CD8-positive, alpha-beta memory T cell (primary cell): ENCODE measurements around the gene BIK. TPM values are rescaled to one million over a fixed set of nuclear protein-coding genes. Genes with fewer than 3 reads are reported as not detected.

ENCODE experiments used
- CTCF ChIA-PET: fragments of 350-600 bp; sonication (Branson Sonifier 250); formaldehyde crosslinking; loops from one replicate; lab custom pipeline; 2021; ENCODE audit warnings: antibody characterized with exemption; lab: Charles Lee
- POLR2A ChIA-PET: fragments of 350-600 bp; sonication (Branson Sonifier 250); formaldehyde crosslinking; loops from one replicate; lab custom pipeline; 2021; ENCODE audit warnings: antibody characterized with exemption; lab: Charles Lee
- DNase-seq, 5 donors: peaks; one replicate each; pipeline versions ENCODE4 v3.0.0 to v3.0.0-alpha.2; 2020 to 2022; ENCODE audit warnings: mixed read lengths in 1 of 5
- H3K27ac ChIP-seq: one replicate; pipeline ENCODE4 v1.7.0; 2013; ENCODE audit warnings: low read depth, mild to moderate bottlenecking, low read length, moderate library complexity
- H3K27me3 ChIP-seq: 2 replicates; pipeline ENCODE4 v1.7.0; 2013; ENCODE audit warnings: low read length, mild to moderate bottlenecking; ENCODE audit not compliant: insufficient read depth, poor library complexity, severe bottlenecking
- H3K36me3 ChIP-seq: 2 replicates; pipeline ENCODE4 v1.7.0; 2013; ENCODE audit warnings: mild to moderate bottlenecking, low read length, moderate library complexity; ENCODE audit not compliant: insufficient read depth
- H3K4me1 ChIP-seq: 2 replicates; pipeline ENCODE4 v1.7.0; 2013; ENCODE audit warnings: mild to moderate bottlenecking, low read length, moderate library complexity; ENCODE audit not compliant: insufficient read depth
- H3K4me3 ChIP-seq: 2 replicates; pipeline ENCODE4 v1.7.0; 2013; ENCODE audit warnings: mild to moderate bottlenecking, low read length
- H3K9me3 ChIP-seq: 2 replicates; pipeline ENCODE4 v1.7.0; 2013; ENCODE audit warnings: mild to moderate bottlenecking, low read length
- H3K27ac Mint-ChIP-seq, 8 donors: one replicate each; pipeline ENCODE4 v1.8.0; 2020 to 2021; ENCODE audit warnings: mixed read lengths in 8 of 8, mild to moderate bottlenecking in 6 of 8, inconsistent platforms in 3 of 8, moderate library complexity in 3 of 8
- H3K27me3 Mint-ChIP-seq, 2 donors: one replicate each; pipeline ENCODE4 v1.8.0; 2020 to 2021; ENCODE audit warnings: mixed read lengths in 2 of 2, mild to moderate bottlenecking in 1 of 2, moderate library complexity in 1 of 2
- H3K36me3 Mint-ChIP-seq, 3 donors: one replicate each; pipeline ENCODE4 v1.8.0; 2020 to 2021; ENCODE audit warnings: mixed read lengths in 3 of 3, inconsistent platforms in 1 of 3, mild to moderate bottlenecking in 1 of 3
- H3K4me1 Mint-ChIP-seq, 3 donors: one replicate each; pipeline ENCODE4 v1.8.0; 2020 to 2021; ENCODE audit warnings: mixed read lengths in 3 of 3, inconsistent platforms in 1 of 3, mild to moderate bottlenecking in 1 of 3
- H3K4me3 Mint-ChIP-seq, 7 donors: one replicate each; pipeline ENCODE4 v1.8.0; 2020 to 2021; ENCODE audit warnings: mixed read lengths in 7 of 7, mild to moderate bottlenecking in 6 of 7, moderate library complexity in 4 of 7, inconsistent platforms in 2 of 7
- H3K9me3 Mint-ChIP-seq, 5 donors: one replicate each; pipeline ENCODE4 v1.8.0; 2020 to 2022; ENCODE audit warnings: mixed read lengths in 5 of 5, mild to moderate bottlenecking in 3 of 5, moderate library complexity in 2 of 5, inconsistent platforms in 1 of 5
- polyA plus RNA-seq: library from polyadenylated mRNA; unstranded; fragments of 300-500 nt; fragmentation: Illumina TruSeq; gene quantifications from one replicate; pipeline ENCODE4 v1.2.3, GENCODE V29; 2021
- total RNA-seq, 2 experiments: library from RNA; stranded (reverse); gene quantifications; one replicate each; pipeline ENCODE4 v1.2.3, GENCODE V29; 2021

Gene BIK
- total and polyA plus RNA-seq, 3 experiments from 2014 or later: 4.0 to 7.2 (median 4.1) TPM

DNA sequence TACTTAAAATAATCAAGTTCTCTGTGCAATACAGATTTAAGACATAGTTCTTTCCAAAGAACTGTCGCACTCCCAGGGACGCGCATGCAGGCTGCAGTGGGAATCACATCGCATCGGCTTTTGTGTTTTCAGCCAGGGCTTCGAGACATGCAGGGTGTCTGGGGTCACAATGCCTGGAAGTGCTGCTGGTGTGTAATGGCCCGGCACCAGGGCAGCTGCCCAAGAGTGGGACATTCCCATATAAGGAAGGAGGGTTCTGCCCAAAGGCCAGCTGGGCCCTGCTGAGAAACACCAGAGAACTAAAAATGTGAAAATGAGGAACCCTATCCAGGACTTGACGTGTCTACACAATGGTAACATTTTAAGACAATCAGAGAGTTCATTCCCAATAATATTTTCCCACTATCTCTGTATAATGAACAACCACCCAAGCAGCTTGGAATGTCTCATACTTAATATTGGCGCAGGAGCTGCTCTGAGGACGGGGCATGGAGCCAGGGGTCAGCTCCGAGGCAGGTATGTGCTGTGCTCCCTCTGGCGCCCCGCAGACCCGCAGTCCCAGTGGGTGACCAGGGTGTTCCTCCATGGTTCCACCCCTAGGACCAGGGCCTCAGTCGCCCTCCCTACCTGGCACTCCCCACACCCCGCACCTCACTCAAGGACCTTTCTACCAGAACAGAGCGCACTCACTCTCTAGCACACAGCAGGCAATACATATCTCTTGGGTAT, 21.4 kb downstream of the BIK start:
- H3K36me3 ChIP-seq: no peaks in the 10 kb centered on the region

DNA sequence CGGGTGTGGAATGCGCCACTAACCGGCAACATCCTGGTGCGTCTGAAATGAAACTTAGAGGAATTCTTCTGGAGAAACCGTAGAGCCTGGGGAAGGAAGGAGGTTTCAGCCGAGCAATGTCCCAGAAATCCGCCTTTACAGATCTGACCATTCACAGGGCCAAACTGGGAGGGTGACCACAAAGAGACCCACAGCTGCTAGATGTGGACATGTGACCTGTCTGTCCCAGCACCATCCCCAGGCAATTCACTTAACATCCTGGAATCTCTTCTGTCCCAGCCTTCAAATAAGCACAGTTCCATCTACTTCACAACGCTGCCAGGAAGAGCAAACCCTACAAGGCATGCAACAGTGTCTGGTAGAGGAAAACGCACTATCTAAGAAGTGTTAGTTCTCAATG, 22.9 kb downstream of the BIK start:
- ChIA-PET POLR2A (no interaction called here), CTCF (no interaction called here)
- Histone ChIP-seq H3K4me1 (no peaks in the 10 kb centered on the region), H3K27ac (no peak overlapping the region), H3K36me3 (no peaks in the 10 kb centered on the region), H3K4me3 (no peak overlapping the region), H3K9me3 (no peaks in the 10 kb centered on the region), H3K27me3 (no peaks in the 10 kb centered on the region)
- DNase-seq: no peak
- Mint-ChIP-seq H3K9me3 (no peaks in the 10 kb centered on the region), H3K4me1 (peaks cover 0 to 3% (median 0%) of the 10 kb centered on the region in 3 donors), H3K27ac (peak overlapping the region in 1 of 8 donors; percentile 17), H3K27me3 (no peaks in the 10 kb centered on the region), H3K36me3 (peaks cover 4 to 58% (median 6%) of the 10 kb centered on the region in 3 donors), H3K4me3 (no peak overlapping the region)

More for the DNA sequence above, 21.4 kb downstream of the BIK start:
- no peak overlapping the region for H3K27ac ChIP-seq
- H3K9me3 ChIP-seq: no peaks in the 10 kb centered on the region
- DNase-seq: no peak
- Mint-ChIP-seq H3K4me3 (no peak overlapping the region), H3K36me3 (peaks cover 4 to 45% (median 4%) of the 10 kb centered on the region in 3 donors), H3K27me3 (no peaks in the 10 kb centered on the region), H3K4me1 (peaks cover 0 to 3% (median 0%) of the 10 kb centered on the region in 3 donors), H3K9me3 (no peaks in the 10 kb centered on the region), H3K27ac (no peak overlapping the region)
- ChIA-PET POLR2A (no interaction called here), CTCF (no interaction called here)
- no peak overlapping the region for H3K4me3 ChIP-seq
- no peaks in the 10 kb centered on the region for H3K27me3 ChIP-seq
- no peaks in the 10 kb centered on the region for H3K4me1 ChIP-seq

DNA sequence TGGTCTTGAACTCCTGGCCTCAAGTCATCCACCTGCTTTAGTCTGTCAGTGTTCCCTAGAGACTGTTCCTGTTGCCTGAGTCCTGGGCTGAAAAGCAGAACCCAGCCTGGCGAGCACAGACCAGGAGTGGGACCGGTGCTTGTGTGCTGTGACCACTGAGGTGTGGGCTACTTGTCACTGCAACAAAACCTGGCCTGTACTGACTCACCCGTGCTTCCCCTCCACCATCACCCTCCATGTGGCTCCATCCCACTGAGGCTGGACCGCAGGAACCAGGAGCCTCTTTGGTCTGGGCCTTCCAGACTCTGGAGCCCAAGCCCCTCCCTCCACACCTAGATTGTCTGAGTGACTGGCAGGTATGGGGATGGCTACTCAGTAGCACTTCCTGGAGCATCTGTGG, 24.0 kb downstream of the BIK start:
- peak overlapping the region in 1 of 8 donors; percentile 57 for H3K27ac Mint-ChIP-seq
- CTCF ChIA-PET: no interaction called here
- no peaks in the 10 kb centered on the region for H3K9me3 Mint-ChIP-seq
- no peaks in the 10 kb centered on the region for H3K27me3 ChIP-seq
- H3K4me3 Mint-ChIP-seq: no peak overlapping the region
- peaks cover 0 to 3% (median 0%) of the 10 kb centered on the region in 3 donors for H3K4me1 Mint-ChIP-seq
- H3K9me3 ChIP-seq: no peaks in the 10 kb centered on the region
- POLR2A ChIA-PET: no interaction called here
- no peak overlapping the region for H3K4me3 ChIP-seq
- H3K27ac ChIP-seq: no peak overlapping the region
- no peak for DNase-seq
- no peaks in the 10 kb centered on the region for H3K36me3 ChIP-seq
- no peaks in the 10 kb centered on the region for H3K27me3 Mint-ChIP-seq
- no peaks in the 10 kb centered on the region for H3K4me1 ChIP-seq
- H3K36me3 Mint-ChIP-seq: peaks cover 4 to 68% (median 9%) of the 10 kb centered on the region in 3 donors

DNA sequence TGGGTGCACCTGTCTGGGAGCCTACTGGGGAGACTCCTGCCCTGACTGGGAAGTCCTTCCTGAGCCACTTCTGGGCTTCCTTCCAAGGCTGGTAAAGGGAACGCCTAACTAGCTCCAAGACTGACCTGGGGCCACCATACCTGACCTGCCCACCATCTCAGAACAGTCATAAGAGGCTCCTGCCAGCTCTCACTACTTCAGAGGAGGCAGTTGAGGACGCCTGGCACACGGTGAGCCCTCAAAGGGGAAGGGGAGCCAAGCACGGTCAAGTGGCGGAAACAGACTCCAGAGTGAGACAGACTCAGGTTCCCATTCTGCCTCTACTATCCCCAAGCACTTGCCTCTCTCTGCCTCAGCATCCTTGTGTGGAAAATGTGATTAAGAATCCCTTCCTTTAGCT, 25.0 kb downstream of the BIK start:
- Histone ChIP-seq H3K36me3 (no peaks in the 10 kb centered on the region), H3K4me3 (no peak overlapping the region), H3K9me3 (no peaks in the 10 kb centered on the region), H3K4me1 (no peaks in the 10 kb centered on the region), H3K27me3 (no peaks in the 10 kb centered on the region), H3K27ac (no peak overlapping the region)
- Mint-ChIP-seq H3K9me3 (no peaks in the 10 kb centered on the region), H3K4me1 (peaks cover 0 to 5% (median under 1%) of the 10 kb centered on the region in 3 donors), H3K4me3 (no peak overlapping the region), H3K27me3 (no peaks in the 10 kb centered on the region), H3K36me3 (peaks cover 4 to 75% (median 9%) of the 10 kb centered on the region in 3 donors), H3K27ac (peak overlapping the region in 1 of 8 donors; percentile 47)
- POLR2A ChIA-PET: no interaction called here
- no peak for DNase-seq
- CTCF ChIA-PET: interaction anchor here (1.0 to 1.4 kb wide), 2 partner anchors 9 to 107 kb away, joined by 3 read pairs; no protein-coding TSS in a partner anchor

DNA sequence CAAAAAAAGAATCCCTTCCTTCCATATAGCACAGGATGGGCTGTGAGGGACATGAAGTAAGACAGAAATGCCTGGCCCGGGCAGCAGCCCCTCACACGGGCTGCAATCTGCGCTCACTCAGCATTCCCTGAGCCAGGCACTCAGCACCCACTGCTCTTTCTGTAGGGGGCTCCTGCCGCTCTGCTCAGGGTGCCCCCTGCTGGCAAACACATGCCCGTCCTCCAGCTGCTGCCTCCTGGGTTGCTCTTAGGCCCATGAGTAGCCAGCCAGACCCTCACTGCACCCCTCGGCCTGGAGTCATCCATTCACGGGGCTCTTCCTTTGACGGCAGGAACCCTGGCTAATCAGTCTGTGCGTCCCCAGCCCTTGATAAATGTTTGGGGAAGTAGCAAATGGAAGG, 25.7 kb downstream of the BIK start:
- Mint-ChIP-seq H3K27ac (peak overlapping the region in 1 of 8 donors; percentile 66), H3K4me1 (peaks cover 5 to 12% (median 6%) of the 10 kb centered on the region in 3 donors), H3K36me3 (peaks cover 4 to 82% (median 9%) of the 10 kb centered on the region in 3 donors), H3K27me3 (no peaks in the 10 kb centered on the region), H3K9me3 (no peaks in the 10 kb centered on the region), H3K4me3 (no peak overlapping the region)
- ChIA-PET CTCF (interaction anchor here (1.0 to 1.4 kb wide), 2 partner anchors 9 to 108 kb away, joined by 3 read pairs; no protein-coding TSS in a partner anchor), POLR2A (no interaction called here)
- H3K4me3 ChIP-seq: no peak overlapping the region
- H3K36me3 ChIP-seq: no peaks in the 10 kb centered on the region
- H3K27ac ChIP-seq: no peak overlapping the region
- H3K27me3 ChIP-seq: no peaks in the 10 kb centered on the region
- DNase-seq: peak in 4 of 5 donors; percentile 20 to 63 (median 33)
- H3K9me3 ChIP-seq: no peaks in the 10 kb centered on the region
- H3K4me1 ChIP-seq: no peaks in the 10 kb centered on the region

DNA sequence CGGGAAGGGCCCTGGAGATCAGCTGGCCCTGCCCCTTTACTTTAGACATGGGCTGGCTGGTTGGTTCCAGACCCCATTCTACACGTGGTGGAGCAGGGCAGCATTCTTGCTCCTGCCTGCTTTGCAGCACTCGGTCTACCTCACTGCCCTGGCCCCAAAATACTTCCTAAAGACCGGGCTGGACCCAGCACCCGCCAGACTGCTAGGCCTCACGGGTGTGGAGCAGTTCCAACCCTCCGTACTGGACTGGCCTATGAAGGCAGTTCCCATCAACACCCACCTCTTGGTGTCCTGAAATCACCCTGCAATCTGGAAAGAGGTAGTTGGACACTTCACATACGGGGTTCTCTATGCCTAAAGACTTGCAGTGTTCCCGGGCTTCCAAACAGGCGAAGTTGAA, 26.3 kb downstream of the BIK start:
- Histone ChIP-seq H3K27me3 (no peaks in the 10 kb centered on the region), H3K36me3 (no peaks in the 10 kb centered on the region), H3K9me3 (no peaks in the 10 kb centered on the region), H3K4me3 (no peak overlapping the region), H3K4me1 (peaks cover under 1% of the 10 kb centered on the region), H3K27ac (no peak overlapping the region)
- ChIA-PET POLR2A (no interaction called here), CTCF (interaction anchor here (1.0 to 1.4 kb wide), 2 partner anchors 8 to 109 kb away, joined by 3 read pairs; no protein-coding TSS in a partner anchor)
- Mint-ChIP-seq H3K4me1 (peaks cover 5 to 17% (median 12%) of the 10 kb centered on the region in 3 donors), H3K36me3 (peaks cover 4 to 79% (median 9%) of the 10 kb centered on the region in 3 donors), H3K27me3 (no peaks in the 10 kb centered on the region), H3K9me3 (no peaks in the 10 kb centered on the region), H3K4me3 (no peak overlapping the region), H3K27ac (no peak overlapping the region)
- DNase-seq: no peak

DNA sequence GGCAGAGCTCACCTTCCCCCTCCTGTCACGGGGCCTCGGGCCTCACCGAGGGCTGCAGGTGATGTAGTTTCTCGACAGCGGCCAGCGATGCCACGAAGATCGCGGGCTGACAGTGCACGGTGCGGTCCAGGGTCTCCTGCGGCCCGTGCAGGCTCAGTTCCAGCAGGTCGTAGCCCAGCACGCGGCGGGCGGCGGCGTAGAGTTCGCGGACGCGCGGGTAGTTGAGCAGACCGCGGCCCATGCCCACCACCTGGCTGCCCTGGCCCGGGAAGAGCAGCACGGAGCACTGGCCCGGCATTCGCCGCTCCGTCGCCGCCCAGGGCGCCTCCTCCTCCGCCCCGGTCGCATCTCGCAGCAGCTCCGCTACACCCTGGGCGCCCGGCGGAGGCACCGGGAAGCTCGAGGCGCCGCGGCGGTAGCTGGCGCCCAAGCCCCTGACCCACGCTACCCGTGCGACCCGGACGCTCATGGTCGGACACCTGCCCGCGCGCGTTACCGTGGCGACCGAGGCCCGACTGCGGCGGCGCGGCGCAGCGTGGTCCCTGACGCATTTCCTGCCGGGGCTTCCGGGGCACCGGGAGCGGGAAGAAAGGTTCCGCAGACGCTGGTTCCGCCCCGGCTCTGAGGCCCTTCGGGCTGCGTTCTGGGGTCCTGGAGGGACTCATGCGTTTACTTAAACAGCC, 32.5 kb downstream of the BIK start, which contains the start of gene MCAT:
Gene MCAT (minus strand): TSS at position 519 of the 683 bp plus-strand sequence. CDS start 50 bp downstream, at position 469.
- Histone ChIP-seq H3K4me3 (peak within 1 kb of the TSS; percentile 69), H3K27ac (peak within 1 kb of the TSS; percentile 60), H3K9me3 (no peaks in the 10 kb centered on the region), H3K36me3 (no peaks in the 10 kb centered on the region), H3K4me1 (peaks cover 14% of the 10 kb centered on the region), H3K27me3 (no peaks in the 10 kb centered on the region)
- POLR2A ChIA-PET: interaction anchor here (0.6 to 1.1 kb wide), 3 partner anchors 17 to 33 kb away, joined by 3 to 5 read pairs (median 3); partner anchors contain the start of gene BIK
- Mint-ChIP-seq H3K36me3 (peaks cover 0 to 31% (median 5%) of the 10 kb centered on the region in 3 donors), H3K4me3 (peak within 1 kb of the TSS; percentile 86 to 93 (median 89)), H3K27ac (peak within 1 kb of the TSS; percentile 90 to 97 (median 96)), H3K4me1 (peaks cover 11 to 33% (median 23%) of the 10 kb centered on the region in 3 donors), H3K9me3 (no peaks in the 10 kb centered on the region), H3K27me3 (peaks cover 1 to 2% of the 10 kb centered on the region in 2 donors)
- CTCF ChIA-PET: no interaction called here
- DNase-seq: peak; percentile 68 to 85 (median 78)
